Measurements from ENCODE around the gene KCNQ2.

DNA sequence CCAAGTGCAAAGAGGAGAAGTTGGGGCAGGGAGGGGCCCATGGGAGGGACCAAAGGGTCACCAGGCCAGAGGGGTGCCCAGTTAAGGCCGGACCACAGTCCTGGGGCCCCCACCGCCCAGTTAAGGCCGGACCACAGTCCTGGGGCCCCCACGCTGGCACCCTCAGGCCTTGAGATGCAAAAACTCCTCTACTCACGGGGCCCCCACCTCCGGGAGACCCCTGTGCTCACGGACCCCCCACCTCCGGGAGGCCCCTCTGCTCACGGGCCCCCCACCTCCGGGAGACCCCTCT lies 16.9 kb downstream of the KCNQ2 start:
- TF ChIP-seq CTCF (conservative IDR thresholded peaks at IDR 0.05) = no peak
- no peak for TF ChIP-seq ZFX (IDR thresholded peaks at IDR 0.05)
